NCI-H2081 (cell line): ENCODE results near the gene ARSH.
"Not testable (repeated sequence)": the region's sequence is repeated elsewhere in the genome, so short reads cannot be mapped to it uniquely, and the experiment has no call there.

Source experiments
- DNase-seq, 2 experiments: peaks; one replicate each; lab custom pipeline; 2025; lab: John Stamatoyannopoulos, UW

The ARSH gene

DNA sequence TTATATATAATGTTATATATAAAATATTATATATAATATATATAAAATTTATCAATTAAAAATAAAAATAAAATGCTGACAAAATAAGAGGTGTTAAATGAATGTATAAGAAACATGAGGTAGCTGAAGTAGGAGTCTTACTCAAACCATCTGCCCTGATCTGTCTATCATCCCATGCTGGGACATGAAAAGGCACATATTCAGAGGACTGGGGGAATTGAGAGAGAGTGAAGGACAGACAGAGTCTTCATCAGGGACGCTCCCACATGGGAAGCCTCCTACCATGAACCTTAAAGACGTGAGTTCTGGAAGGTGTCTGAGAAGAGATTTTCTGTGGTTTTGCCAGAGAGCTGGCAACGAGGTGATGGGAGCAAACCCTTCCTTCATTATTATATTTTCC lies 30.9 kb downstream of the ARSH start:
- DNase-seq = no peak

DNA sequence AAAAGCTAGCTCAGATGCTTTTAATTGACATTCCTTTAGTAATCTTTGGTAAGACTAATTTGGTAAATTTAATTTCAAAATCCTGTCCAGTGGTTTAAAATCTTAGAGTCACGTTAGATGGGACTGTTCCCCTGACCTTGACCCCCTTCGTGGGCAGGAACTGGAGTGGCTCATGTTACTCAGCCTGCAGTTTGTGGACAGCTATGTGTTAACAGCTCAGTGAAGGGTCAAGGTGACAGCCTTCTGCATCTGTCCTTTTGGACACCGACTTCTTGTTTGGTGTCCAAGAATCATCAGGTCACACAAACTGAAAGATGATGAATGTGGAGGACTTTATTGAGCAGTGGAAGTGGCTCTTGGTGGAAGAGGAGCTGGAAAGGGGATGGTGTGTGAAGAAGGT lies 37.9 kb downstream of the ARSH start:
- DNase-seq = no peak

DNA sequence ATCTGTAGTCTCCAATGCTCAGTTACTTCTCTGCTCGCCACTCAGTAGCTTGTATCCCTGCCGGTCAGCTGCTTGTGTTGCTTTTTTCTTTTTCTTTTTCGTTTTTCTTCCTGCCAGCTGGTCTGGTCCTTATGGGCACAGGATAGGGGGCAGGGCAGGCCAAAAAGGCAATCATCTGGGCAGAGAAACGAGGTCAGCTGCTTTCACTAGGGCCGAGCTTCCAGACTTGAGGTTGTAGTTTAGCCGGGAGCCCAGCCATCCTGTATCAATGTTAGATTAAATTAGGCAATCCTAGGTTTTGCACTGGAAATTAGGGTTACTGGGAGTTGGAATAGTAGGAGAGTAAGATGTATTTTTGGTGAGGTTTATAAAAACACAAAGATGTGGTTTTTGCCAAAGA lies 38.3 kb downstream of the ARSH start:
- DNase-seq = no peak

DNA sequence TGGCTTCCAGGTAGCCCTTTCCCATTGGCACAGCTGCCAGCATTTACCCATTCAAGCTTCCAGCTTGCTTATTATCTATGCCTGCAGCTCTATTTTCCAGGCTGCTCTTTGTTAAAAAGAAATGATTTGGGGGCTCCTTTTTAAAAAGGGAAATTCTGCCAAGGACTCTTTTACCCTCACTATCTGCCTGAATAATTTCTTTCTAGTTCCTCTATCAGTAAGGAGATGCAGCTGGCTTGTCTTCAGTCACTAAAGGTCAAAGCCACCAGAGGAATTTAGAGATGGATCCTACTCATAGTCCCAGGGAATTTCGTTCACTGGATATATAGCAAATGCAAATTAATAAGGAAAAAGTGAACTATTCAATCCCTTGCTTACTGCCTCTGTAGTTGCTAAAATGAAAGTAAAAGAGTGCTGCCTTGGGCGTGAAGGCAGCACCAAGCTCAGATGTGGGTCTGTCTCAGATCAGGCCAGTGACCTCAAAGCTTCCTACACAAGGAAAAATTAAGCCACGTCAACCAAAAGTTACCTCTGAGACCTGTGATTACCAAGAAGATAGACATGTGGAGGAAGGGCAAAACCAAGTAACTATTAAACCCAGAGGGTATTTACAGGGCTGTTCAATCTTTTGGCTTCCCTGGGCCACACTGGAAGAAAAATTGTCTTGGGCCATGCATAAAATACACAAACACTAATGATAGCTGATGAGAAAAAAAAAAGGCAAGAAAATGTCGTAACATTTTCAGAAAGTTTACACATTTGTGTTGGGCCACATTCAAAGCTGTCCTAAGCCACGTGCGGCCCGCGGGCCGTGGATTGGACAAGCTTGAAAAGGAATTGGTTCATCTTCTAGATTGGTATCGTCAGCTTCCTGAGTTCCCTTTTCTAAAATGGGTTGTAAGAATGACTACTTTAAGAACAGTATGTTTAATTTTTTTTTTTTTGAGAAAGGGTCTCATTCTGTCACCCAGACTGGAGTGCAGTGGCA lies 40.2 kb downstream of the ARSH start:
- DNase-seq = no peak

DNA sequence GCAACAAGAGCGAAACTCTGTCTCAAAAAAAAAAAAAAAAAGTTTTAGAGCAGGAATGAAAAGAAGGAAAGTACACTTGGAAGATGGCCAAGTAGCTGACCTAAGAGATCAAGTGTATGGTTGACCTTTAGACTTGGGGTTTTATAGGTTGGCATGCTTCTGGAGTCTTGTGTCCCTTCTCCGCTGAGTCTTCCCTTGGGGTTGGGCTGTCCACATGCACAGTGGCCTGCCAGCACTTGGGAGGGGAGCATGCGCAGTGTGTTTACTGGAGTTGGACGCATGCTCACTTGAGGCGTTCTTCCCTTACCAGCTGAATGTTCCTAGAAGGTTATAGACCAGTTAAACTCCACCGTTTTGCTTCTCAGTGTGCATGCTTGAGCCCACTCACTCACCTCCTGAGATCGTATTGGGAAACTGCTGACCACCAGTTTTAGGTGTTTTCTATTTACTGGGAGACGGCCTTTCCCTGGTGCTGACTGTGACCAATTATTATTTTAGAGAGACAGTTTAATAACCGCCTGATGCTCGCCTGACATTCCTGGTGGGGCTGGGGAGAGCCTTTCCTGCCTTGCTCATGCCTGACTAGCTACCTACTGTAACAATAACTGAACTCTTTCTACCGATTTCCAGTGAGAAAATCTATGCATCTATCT lies 44.3 kb downstream of the ARSH start:
- DNase-seq = not testable (repeated sequence)

DNA sequence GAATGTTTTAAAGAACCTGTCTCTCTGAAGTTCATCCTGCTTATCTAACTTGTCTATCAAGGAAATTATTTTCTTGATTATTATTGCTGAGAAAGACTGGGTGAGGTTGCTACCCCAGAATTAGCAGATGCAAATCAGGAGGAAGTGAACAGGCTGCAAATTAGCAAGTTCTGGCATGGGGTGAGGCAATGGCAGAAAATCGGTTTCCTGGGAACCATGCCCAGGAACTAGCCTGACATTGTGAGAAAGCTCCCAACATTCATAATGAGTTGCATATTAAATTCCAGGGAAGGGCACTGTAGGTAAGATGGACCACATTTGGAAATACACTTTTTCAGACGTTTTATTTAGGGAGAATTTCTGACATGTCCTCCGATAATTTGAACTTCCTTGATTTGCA lies 46.5 kb downstream of the ARSH start:
- no peak for DNase-seq

DNA sequence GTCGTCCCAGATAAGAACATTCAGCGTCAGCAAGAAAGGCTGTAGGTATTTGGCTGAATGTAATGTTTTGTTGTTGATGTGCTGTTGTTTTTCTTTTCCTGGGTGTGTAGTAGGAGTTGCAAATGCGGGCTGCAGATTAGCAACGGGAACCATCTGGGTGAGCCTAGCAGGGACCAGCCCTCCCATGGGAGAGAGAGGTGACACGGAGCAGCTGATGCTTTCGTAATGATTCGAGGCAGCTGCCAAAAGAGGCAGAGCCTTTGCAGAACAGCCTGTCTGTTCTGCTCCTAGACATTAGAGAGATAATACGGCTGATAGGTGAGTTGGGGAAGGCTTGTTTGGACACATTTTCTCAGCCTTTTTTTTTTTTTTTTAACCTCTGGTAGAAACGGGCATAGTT lies 60.2 kb downstream of the ARSH start:
- DNase-seq = no peak

DNA sequence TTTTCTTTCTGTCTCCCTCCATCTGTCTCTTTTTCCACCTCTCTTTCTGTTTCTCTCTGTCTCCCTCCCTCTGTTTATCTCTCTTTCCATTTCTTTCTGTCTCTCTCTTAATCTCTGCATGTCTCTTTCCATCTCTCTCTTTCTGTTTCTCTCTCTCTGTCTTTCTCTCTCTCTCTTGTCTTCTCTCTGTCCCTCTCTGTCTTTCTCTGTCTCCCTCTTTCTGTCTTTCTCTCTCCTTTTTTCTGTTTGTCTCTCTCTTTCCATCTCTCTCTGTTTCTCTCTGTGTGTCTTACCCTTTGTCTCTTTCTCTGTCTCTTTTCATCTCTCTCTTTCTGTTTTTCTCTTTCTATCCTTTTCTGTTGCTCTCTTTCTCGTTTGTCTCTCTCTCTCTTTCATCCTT lies 69.6 kb downstream of the ARSH start:
- no peak for DNase-seq

DNA sequence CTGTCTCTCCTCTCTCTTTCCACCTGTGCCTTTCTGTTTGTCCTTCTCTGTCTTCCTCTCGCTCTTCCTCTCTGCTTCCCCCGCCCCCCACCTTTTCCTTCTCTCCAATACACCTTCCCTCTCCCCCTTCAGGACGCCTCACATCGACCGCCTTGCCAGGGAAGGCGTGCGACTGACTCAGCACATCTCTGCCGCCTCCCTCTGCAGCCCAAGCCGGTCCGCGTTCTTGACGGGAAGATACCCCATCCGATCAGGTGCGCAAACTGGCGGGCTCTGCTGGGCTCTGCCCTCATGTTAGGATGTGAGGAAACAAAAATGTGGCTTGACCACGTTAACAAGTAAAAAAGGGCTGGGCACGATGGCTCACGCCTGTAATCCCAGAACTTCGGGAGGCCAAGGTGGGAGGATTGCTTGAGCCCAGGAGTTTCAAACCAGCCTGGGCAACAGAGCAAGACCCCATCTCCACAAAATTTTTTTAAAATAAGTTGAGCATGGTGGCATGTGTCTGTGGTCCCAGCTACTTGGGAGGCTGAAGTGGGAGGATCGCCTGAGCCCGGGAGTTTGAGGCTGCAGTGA lies 70.2 kb downstream of the ARSH start:
- DNase-seq = no peak
